GM19372 (cell line): ENCODE measurements around the gene CCIN.
"Not testable (repeated sequence)": the region's sequence is repeated elsewhere in the genome, so short reads cannot be mapped to it uniquely, and the experiment has no call there.

Experiments used
- ATAC-seq: cut with Tn5 transposase; IDR thresholded peaks from one replicate; pipeline ENCODE4 v1.9.1; 2021; ENCODE audit warnings: mild to moderate bottlenecking, low read depth, moderate library complexity; ENCODE audit not compliant: unreplicated experiment

The CCIN gene

GRCh38 chr9:36158122-36158521, 11.1 kb upstream of the CCIN start:
- no peak for ATAC-seq

DNA sequence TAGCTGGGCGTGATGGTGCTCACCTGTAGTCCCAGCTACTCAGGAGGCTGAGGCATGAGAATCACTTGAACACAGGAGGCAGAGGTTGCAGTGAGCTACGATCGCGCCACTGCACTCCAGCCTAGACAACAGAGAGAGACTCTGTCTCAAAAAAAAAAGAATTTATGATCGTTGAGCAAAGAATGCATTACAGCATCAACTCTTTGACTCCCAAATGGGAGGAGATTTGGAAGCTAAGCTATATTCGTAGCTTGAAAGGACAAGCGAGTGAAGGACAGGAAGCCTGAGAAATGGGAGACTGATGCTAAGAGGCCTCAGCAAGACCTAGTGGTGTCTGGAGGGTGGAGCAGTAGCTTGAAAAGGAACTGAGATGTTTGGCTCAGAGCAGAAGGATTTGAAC, 10.3 kb upstream of the CCIN start:
- no peak for ATAC-seq

DNA sequence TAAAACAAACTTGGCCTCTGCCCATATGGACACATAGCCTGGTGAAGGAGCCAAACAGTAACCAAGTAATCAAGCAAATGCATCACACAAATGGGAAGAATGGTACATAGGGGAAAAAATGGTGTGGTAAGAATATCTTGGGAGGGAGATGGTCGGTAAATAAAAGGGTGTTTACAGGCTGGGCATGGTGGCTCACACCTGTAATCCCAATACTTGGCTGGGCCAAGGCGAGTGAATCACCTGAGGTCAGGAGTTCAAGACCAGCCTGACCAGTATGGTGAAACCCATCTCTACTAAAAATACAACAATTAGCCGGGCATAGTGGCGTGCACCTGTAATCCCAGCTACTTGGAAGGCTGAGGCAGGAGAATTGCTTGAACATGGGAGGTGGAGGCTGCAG, 9.7 kb upstream of the CCIN start:
- not testable (repeated sequence) for ATAC-seq

DNA sequence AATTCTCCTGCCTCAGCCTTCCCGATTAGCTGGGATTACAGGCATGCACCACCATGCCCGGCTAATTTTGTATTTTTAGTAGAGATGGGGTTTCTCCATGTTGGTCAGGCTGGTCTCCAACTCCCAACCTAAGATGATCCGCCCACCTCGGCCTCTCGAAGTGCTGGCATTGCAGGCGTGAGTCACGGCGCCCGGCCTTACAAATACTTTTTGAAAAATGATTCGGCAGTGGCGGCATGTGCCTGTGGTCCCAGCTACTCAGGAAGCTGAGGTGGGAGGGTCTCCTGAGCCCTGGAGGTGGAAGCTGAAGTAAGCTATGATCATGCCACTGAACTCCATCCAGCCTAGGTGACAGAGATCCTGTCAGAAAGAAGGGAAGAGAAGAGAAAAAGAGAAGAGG, 9.1 kb upstream of the CCIN start:
- not testable (repeated sequence) for ATAC-seq

- ATAC-seq: no peak
These were observed 8.0 kb upstream of the CCIN start for GRCh38 chr9:36161187-36161586.

GRCh38 chr9:36162211-36162738, 6.9 kb upstream of the CCIN start:
- no peak for ATAC-seq

DNA sequence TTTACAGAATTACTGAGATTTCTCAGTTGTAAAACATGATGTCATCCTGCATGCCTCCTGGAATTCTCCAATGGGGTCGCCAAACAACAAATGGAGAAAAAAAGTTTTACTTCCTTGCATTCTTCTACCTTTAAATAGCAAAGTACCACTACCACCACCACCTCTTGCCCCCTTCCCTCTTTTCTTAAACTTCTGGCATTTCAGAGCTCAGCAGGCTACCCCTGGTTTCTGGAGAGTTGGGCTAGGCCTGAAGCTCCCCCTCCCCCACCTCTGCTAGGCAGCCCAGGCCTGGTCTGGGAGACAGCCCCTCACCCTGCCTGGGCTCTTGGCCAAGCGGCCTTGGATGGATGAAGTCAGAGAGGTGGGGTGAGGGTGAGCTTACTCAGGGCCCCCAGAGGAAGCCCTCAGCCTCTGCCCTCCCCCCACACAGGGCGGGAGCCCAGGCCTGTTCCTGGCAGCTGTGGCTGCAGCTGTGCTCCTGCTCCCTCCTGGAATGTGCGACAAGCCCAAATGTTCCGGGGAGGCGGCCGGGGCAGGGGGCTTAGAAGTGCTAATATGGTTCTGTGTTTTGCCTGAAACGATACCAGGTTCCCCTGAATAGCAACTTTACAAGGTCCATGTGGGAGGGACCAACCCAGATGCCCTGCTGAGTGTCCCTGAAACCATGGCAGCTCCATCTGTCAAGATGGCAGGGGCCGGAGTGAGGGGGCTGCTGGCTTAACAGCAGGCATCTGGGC, 6.0 kb upstream of the CCIN start:
- no peak for ATAC-seq

DNA sequence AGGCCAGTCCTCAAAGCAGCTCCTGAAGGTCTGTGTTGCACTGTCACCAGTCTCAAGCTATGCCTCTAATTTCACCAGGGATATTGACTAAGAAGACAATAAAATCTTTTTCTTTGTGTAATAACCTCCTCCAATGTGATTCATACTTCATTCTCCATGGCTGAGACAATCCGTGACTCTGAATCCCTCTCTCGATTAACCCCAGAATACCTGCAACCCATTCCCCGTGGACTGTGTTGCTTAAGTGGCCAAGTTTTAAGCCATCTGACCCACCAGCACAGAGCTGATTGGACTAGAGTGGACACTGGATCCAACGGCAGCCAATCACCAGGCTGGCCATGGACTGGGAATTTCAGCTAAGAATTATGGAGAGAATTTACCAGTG, 5.4 kb upstream of the CCIN start:
- ATAC-seq: no peak

- no peak for ATAC-seq
These were observed 4.8 kb upstream of the CCIN start for GRCh38 chr9:36164372-36164771.

GRCh38 chr9:36164989-36165388, 4.2 kb upstream of the CCIN start:
- no peak for ATAC-seq

DNA sequence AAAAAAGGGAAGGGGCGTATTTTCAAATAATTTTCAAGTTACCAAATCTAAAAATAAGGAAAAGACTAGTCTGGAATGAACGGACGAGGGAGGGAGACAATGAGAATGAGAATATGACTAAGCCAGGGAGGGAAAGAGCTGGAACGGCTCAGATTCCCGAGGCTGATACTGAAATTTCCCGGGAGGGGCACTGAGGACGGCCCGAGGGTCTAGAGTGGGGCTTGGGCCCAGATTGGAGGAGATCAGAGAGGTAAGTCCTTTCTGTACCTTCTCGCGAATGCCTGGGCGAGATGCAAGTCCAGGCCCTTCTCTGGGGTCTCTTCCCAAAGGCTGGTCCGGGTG, 3.4 kb upstream of the CCIN start:
- no peak for ATAC-seq

DNA sequence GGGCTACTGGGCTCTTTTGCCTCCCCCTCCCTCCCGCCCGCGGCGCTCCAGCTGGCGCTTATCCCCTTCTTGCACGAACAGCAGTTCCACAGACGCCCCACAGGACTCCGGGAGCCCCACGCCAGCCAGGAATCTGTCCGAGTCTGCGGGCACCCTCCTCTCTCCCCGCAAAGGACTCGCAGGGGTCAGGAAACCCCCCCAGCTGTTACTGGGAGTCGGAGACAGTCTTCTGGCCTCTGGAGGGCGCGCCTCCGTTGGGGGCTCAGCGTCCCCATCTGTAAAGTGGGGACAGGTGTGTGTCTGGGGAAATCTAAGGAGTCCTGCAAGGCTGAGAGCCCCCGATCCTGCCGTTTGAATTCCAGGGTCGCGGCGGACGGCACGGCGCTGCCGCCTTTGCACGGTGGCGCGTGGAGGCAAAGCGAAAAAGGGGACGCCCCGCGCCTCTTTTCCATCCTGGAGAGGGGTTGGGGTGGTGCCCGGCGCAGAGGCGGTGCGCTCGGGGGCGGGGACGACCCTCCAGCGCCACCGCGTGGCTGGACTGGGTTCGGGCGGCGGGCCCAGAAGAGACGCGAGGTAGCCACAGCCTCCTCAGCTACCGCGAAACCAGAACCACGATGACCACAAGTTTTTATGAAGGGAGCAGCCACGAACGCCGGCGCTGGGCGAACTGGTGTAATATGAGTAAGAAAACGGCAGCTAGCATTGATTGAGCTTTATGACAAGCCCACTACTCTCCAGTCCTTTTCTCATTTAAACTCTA, 2.8 kb upstream of the CCIN start:
- ATAC-seq: no peak

- no peak for ATAC-seq
These were observed 520 bp downstream of the CCIN start for GRCh38 chr9:36169708-36170107.

- no peak for ATAC-seq
These were observed 1.3 kb downstream of the CCIN start for GRCh38 chr9:36170531-36170930.

- ATAC-seq: no peak
These were observed 4.7 kb downstream of the CCIN start for GRCh38 chr9:36173861-36174260.

DNA sequence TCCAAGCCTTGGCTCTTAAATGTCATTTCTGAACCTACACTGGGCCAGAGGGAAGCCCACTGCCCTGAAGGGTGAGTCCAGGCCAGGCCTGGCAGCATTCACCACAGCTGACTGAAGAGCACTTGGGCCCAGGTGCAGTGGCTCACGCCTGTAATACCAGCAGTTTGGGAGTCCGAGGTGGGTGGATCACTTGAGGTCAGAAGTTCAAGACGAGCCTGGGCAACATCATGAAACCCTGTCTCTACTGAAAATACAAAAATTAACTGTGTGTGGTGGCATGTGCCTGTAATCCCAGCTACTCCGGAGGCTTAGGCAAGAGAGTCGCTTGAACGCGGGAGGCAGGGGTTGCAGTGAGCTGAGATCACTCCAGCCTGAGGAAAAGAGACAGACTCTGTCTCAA, 5.1 kb downstream of the CCIN start:
- ATAC-seq: no peak

- no peak for ATAC-seq
These were observed 5.5 kb downstream of the CCIN start for GRCh38 chr9:36174731-36175130.

DNA sequence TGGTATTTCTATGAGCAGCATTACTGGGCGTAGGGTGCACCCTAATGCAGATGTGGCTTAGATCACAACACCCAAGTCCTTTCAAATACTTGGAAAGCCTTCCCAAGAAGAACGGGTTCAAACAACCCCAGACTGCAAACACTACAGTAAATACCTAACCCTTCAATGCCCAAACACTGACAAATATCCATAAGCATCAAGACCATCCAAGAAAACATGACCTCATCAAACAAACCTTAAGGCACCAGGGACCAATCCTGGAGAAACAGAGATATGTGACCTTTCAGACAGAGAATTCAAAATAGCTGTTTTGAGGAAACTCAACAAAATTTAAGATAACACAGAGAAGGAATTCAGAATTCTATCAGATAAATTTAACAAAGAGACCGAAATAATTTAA, 6.0 kb downstream of the CCIN start:
- ATAC-seq: not testable (repeated sequence)

DNA sequence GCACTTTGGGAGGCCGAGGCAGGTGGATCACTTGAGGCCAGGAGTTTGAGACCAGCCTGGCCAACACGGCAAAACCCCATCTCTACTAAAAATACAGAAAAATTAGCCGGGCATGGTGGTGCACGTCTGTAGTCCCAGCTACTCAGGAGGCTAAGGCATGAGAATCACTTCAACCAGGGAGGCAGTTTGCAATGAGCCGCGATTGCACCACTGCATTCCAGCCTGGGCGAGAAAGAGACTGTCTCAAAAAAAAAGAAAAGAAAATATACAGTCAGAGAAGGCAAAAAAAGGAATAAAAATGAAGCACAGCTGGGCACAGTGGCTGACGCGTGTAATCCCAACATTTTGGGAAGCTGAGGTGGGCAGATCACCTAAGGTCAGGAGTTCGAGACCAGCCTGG, 7.3 kb downstream of the CCIN start:
- ATAC-seq: not testable (repeated sequence)

DNA sequence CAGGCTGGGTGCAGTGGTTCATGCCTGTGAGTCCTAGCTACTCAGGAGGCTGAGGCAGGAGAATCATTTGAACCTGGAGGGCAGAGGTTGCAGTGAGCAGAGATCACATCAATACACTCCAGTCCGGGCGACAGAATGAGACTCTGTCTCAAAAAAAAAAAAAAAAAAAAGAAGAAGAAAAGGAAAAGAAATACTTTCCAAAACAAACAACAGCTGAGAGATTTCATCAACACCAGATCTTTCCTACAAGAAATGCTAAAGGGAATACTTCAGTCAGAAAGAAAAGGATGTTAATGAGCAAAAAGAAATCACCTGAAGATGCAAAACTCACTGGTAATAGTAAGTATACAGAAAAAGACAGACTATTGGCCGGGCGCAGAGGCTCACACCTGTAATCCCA, 8.4 kb downstream of the CCIN start:
- no peak for ATAC-seq

DNA sequence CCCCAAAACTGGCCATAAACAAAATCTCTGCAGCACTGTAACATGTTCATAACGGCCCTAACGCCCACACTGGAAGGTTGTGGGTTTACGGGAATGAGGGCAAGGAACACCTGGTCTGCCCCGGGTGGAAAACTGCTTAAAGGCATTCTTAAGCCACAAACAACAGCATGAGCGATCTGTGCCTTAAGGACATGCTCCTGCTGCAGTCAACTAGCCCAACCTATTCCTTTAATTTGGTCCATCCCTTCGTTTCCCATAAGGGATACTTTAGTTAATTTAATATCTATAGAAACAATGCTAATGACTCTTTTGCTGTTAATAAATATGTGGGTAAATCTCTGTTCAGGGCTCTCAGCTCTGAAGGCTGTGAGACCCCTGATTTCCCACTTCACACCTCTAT, 11.1 kb downstream of the CCIN start:
- ATAC-seq: not testable (repeated sequence)

DNA sequence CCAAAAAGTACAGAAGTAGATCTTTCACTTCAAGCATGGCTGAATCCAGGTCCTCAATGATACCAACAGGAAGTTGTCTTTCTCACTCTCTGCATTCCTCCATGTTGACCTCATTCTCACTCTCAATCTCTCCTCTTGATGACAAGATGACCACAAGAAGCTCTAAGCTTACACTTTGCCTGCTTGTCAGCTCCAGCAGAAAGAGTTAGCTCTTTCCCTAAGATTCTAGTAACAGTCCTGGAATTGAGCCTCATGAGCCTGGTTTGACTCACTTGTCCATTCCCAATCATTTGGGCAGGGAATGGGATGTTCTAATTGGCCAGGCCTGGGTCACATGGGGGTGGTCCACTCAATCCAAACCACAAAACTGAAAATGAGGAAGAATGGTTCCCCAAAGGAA, 18.2 kb downstream of the CCIN start:
- ATAC-seq: no peak
